GM12892 (cell line): Measurements from ENCODE around the gene USP3.
"Not testable (repeated sequence)": the region's sequence is repeated elsewhere in the genome, so short reads cannot be mapped to it uniquely, and the experiment has no call there.

Experiments
- POLR2A ChIP-seq: IDR thresholded peaks from 2 replicates; pipeline ENCODE4 v1.6.1; 2011; ENCODE audit warnings: low read depth, low read length, control low read depth
- POLR2AphosphoS5 ChIP-seq: IDR thresholded peaks from 2 replicates; pipeline ENCODE4 v1.6.1; 2011; ENCODE audit warnings: low read depth, low read length, control low read depth
- TAF1 ChIP-seq: IDR thresholded peaks from 2 replicates; pipeline ENCODE4 v1.6.1; 2011; ENCODE audit warnings: low read depth, mild to moderate bottlenecking, control low read depth, low read length, borderline replicate concordance

DNA sequence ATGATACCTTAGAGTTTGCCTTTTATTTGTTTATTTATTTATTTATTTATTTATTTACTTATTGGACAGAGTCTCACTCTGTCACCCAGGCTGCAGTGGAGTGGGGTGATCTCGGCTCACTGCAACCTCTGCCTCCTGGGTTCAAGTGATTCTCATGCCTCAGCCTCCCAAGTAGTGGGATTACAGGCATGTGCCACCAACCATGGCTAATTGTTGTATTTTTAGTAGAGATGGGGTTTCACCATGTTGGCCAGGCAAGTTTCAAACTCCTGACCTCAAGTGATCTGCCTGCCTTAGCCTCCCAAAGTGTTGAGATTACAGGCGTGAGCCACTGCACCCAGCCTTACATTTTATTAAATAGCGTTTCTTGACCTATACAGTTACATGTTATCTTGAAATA is 30.5 kb downstream of the USP3 start:
- TF ChIP-seq POLR2A, POLR2AphosphoS5, TAF1: not testable (repeated sequence)
